RKO (cell line): Measurements from ENCODE around the gene STPG1.

Experiments
- DNase-seq: peaks from one replicate; pipeline ENCODE4 v3.0.0-alpha.2; 2016; ENCODE audit warnings: low spot score

The STPG1 gene

DNA sequence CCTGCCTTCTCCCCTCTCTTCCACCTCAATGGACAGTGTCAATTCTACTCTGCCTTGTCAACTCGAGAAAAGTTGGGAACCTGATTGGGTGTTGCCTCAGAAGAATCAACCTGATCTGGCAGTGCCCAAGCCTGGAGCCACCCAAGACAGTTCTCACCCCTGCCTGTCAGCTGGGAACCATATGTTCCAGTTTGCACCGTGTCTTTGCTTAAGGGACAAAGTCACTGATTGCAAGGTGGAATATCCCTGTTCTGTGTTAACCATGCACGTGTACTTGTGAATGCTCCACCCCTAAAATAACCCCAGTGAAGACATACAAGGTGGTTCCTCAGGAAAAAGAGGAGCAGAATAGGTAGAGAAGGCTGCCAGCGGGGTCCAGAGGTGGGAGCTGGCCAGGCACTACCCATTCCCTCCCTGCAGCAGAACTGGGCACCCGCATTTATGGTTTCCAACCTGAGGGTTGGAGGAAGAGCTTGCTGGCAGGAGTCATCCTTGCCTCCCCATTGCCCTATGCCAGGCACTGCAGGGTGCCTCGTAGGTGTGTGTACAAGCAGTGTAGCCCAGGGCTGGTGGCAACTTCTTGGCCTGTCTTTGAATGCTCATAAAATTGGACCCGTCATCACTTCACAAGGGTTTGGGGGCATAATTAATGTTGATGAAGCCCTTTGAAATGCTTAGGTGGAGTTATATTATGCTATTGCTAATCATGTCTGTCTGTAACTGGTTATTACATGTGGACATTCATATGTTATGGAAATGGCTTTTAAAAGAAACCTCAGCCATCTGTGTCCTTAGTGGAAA, 13.4 kb upstream of the STPG1 start:
- DNase-seq, result no peak

GRCh38 chr1:24425922-24426321, 12.3 kb upstream of the STPG1 start:
- DNase-seq, result no peak

GRCh38 chr1:24425441-24425840, 11.9 kb upstream of the STPG1 start:
- no peak for DNase-seq

- no peak for DNase-seq
Measured at GRCh38 chr1:24424990-24425389, 11.4 kb upstream of the STPG1 start.

- DNase-seq, result no peak
Measured at GRCh38 chr1:24424207-24424606, 10.6 kb upstream of the STPG1 start.

- DNase-seq, result no peak
Measured at GRCh38 chr1:24421502-24421901, 7.9 kb upstream of the STPG1 start.

DNA sequence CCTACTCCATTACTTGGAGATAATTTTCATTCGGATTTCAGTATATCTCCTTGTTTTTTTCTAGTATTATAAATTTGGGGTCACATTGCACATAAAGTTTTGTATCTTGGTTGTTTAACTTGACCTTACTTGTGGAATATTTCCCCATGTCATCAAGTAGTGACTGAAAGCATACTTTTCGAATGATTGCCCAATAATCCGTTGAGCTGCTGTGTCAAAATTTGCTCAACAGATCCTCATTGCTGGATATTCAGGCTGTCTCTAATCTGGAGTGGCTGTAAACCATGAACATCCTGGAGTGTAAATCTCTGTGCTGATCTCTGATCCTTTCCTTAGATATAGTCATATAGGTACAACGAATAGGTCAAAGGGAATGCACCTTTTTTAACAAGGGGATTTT, 7.0 kb upstream of the STPG1 start:
- DNase-seq, result no peak

DNA sequence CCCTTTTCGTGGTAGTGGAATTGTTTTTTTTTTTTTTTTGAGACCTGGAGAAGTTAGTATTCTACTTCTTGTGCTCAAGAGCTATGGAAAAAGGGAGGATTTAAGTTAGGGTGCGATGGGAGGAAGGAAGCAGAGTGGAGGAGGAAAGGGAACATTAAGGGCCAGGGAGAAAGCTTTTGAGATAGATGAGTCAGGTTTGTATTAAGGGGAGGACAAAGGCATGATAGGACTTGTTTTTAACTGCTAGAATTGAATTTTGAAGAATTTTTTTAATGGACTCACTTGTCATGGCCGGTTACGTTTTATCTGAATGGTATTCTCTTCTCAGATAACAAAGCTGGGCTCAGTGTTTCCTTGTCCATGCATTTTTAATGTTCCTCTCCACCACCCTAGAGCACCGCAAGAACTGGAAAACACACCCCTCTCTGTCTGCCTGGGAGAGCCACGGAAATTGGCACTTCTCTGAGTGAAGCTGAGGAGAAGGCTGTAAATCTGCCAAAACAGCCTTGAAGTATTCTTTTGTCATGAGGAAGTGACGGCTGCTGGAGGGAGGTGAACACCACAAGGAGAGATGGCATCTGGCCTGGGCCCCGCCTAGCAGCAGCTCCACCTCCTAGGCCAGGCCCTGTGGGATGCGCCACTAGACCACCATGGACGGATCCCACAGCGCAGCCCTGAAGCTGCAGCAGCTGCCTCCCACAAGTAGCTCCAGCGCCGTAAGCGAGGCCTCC, 5.5 kb upstream of the STPG1 start:
- no peak for DNase-seq

- no peak for DNase-seq
Measured at GRCh38 chr1:24417681-24418080, 4.1 kb upstream of the STPG1 start.

DNA sequence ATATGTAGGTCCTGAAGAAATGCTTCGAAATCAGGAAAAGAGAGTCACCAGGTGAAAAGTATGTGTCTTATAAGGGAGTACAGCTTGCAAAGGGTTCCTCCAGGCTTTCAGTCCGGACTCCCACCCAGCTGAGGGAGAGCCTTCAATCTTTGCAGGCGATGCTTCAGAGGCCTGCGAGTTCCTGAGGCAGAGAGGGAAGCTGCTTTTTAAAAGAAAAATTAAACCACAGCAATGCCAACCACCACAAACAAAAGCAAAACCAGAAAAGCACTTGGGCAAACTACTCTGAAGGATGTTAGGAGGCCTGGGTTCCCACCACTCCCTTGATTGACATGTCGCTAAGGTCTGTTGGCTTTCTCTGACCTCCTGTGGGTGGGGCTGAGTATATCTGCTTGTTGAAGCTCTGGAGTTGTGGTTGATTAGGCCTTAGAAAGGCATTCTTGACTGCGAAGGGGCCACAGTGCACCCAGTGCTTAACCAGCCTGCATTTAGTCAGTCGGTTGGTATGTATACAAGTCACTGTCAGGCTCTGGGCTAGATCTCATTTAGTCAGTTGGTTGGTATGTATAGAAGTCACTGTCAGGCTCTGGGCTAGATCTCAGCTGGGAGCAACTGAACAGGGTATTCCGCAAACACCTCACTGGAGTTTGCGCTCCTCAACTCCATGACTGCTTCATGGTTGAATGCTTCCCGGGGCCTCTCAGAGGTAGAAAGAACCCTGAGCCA, 3.2 kb upstream of the STPG1 start:
- peak; percentile 98 for DNase-seq

GRCh38 chr1:24415910-24416665, 2.5 kb upstream of the STPG1 start:
- DNase-seq, result peak; percentile 35

DNA sequence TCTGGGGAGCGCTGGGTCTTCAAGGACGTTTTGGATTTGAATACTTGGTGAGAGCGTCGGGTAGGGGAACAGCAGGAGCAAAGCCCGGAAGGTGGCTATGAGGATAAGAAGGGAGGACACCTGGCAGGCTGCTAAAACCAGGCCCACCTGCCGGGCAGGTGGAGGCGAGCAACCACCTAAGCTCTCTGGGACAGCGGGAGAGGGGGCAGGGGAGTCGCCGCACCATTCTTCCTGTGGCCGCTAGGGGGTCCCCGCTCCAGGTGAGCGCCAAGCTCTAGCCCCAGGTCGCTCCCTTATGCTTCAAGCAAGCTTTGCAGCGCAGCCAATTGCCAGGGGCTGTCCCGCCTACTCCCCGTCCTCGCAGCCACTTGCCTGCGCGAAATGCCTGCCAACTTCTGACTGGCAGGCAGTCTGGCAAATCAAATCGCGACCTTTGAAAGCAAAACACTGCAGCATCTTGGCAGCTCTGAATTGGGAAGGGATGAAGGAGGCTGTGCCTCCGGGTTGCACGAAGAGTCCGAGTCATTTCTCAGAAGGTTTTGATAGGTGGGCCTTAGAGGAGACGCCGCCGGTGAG, 1.8 kb upstream of the STPG1 start, which contains the start of gene NIPAL3:
Gene NIPAL3 (plus strand): TSS at position 469 of the 576 bp plus-strand sequence. CDS start 3,746 bp downstream, outside the sequence.
- DNase-seq, result peak; percentile 98

- DNase-seq, result no peak
Measured at GRCh38 chr1:24414775-24415333, 1.3 kb upstream of the STPG1 start.

GRCh38 chr1:24412408-24412807, 1.2 kb downstream of the STPG1 start:
- no peak for DNase-seq

- DNase-seq, result peak; percentile 87
Measured at GRCh38 chr1:24411963-24412362, 1.6 kb downstream of the STPG1 start.

DNA sequence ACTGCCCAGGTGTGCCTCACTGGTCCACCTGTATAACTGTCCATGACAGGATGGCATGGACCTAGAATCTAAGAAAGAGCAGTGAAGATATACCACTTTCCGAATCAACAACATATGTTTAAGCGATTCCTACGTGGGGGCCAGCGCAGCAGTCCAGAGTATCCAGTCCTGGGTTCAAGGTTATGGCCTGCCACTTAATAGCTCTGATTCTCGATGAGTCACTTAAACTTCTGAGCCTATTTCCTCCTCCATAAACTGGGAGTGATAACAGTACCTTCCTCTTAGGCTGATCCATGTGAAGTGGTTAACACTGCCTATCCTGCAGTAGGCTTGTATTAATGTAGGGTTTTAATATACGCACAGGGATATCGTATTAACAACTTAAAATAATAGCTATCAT, 2.8 kb downstream of the STPG1 start:
- no peak for DNase-seq

DNA sequence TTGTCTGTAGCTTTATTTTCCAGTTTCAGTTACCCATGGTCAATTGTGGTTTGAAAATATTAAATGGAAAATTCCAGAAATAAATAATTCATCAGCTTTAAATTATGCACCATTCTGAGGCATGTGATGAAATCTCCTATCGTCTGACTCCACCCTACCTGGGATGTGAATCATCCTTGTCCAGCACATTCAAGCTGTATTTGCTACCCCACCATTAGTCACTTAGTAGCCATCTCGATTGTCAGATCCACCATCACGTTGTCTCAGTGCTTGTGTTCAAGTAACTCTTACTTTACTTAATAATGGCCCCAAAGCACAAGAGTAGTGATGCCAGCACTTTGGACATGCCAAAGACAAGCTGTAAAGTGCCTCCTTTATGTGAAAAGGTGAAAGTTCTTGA, 4.0 kb downstream of the STPG1 start:
- peak; percentile 87 for DNase-seq

- DNase-seq, result no peak
Measured at GRCh38 chr1:24406788-24407187, 6.8 kb downstream of the STPG1 start.

- no peak for DNase-seq
Measured at GRCh38 chr1:24403806-24404205, 9.8 kb downstream of the STPG1 start.

DNA sequence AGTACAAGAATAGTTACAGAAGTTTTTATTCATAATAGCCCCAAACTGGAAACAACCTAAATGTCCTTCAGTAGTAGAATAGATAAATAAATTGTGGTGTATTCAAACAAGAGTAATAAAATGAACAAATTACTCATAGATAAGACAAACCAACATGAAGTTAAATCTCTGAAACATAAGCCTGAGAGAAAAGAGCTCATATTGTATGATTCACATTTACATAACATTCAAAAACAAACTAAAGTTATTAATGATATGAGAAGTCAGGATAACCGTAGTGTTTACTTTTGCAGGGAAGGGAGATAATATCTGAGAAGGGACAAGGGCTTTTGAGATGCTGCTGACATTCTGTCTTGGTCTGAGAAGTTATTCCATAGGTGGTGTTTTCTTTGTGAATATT, 13.5 kb downstream of the STPG1 start:
- no peak for DNase-seq

DNA sequence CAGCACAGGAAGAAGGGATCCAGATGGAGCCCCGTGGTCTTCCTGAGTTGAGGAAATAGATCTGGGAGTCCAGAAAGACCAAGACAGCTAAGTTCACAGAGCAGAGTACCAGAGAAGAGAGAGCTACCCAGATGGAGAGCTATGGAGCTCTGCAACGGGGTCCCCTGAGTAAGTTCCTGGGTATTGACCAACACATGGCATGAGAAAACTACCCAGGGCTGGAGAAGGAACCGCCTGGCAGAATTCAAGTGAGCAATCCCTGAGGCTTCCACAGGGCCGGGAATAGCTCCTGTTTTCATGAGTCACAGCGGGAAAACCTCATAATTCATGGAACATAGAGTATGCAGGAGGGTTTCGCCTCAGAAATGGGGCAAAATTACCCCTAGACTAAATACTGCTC, 19.7 kb downstream of the STPG1 start:
- peak; percentile 60 for DNase-seq
